GM12878 (cell line): ENCODE measurements around the gene RHEX. TPM values are rescaled to one million over a fixed set of nuclear protein-coding genes. Genes with fewer than 3 reads are reported as not detected.
A peak's percentile ranks its signal among the peaks of the same experiment; 100 is the strongest.

Experiments used
- CBX5 ChIP-seq: sonication (generic); IDR thresholded peaks from 2 replicates; pipeline ENCODE4 v1.6.1; 2016; ENCODE audit warnings: low read depth, moderate library complexity, mild to moderate bottlenecking, inconsistent platforms
- EED ChIP-seq: sonication (generic); IDR thresholded peaks from 2 replicates; pipeline ENCODE4 v1.6.1; 2016; ENCODE audit warnings: antibody characterized with exemption, low read depth
- EGR1 ChIP-seq, 2 experiments: IDR thresholded peaks; 1 replicate in 1 of 2; 2 replicates in 1 of 2; pipeline ENCODE4 v1.6.1; 2011 to 2012; ENCODE audit warnings: low read depth in 2 of 2, low read length in 2 of 2, borderline replicate concordance in 1 of 2, mild to moderate bottlenecking in 1 of 2, moderate library complexity in 1 of 2
- NFYB ChIP-seq: IDR thresholded peaks from 2 replicates; pipeline ENCODE4 v1.6.1; 2011; ENCODE audit warnings: low read depth, mild to moderate bottlenecking, low read length, improper control_type of control experiment, moderate library complexity; ENCODE audit not compliant: insufficient read depth
- PAX5 ChIP-seq: IDR thresholded peaks from 2 replicates; pipeline ENCODE4 v1.6.1; 2011; ENCODE audit warnings: low read depth, low read length, borderline replicate concordance
- POU2F2 ChIP-seq: IDR thresholded peaks from 3 replicates; pipeline ENCODE4 v1.6.1; 2011; ENCODE audit warnings: low read depth, mild to moderate bottlenecking, low read length, borderline replicate concordance
- RCOR1 ChIP-seq: conservative IDR thresholded peaks from 2 replicates; pipeline ENCODE4 v1.6.1; 2012; ENCODE audit warnings: low read depth, low read length, improper control_type of control experiment
- RELA ChIP-seq: fragments of 450-650 bp; IDR thresholded peaks from 2 replicates; pipeline ENCODE4 v1.8.0; 2014; ENCODE audit warnings: borderline replicate concordance; ENCODE audit not compliant: partially characterized antibody
- SRF ChIP-seq, 2 experiments: IDR thresholded peaks; 2 replicates each; pipeline ENCODE4 v1.6.1; 2011; ENCODE audit warnings: low read depth in 2 of 2, low read length in 2 of 2, mild to moderate bottlenecking in 1 of 2, moderate library complexity in 1 of 2
- ZBED1 ChIP-seq: IDR thresholded peaks from 2 replicates; pipeline ENCODE4 v1.6.1; 2016; ENCODE audit warnings: borderline replicate concordance
- ZNF384 ChIP-seq: IDR thresholded peaks from 2 replicates; pipeline ENCODE4 v1.6.1; 2012; ENCODE audit warnings: low read depth, mild to moderate bottlenecking, low read length, improper control_type of control experiment, borderline replicate concordance
- polyA plus RNA-seq, 11 experiments: library from polyadenylated mRNA; depleted of rRNA in 4 of 11; unstranded in 6 of 11; stranded (reverse) in 5 of 11; fragments of >200 nt; fragmentation: Nextera tagmentation in 4 of 11; fragmentation: Illumina TruSeq in 1 of 11; extraction: Ambion mirVana in 4 of 11; extraction: Trizol in 1 of 11; gene quantifications; 1 replicate in 1 of 11; 2 replicates in 10 of 11; pipeline versions ENCODE4 v1.2.1 to v1.2.3, GENCODE V29; 2011 to 2016; ENCODE audit warnings: inconsistent platforms in 2 of 11, missing spikeins in 2 of 11, low read depth in 1 of 11
- total RNA-seq, 4 experiments: library from RNA; depleted of rRNA in 3 of 4; stranded (reverse); fragments of >200 nt in 3 of 4; fragmentation: Illumina TruSeq in 1 of 4; extraction: Trizol in 1 of 4; gene quantifications; 2 replicates each; pipeline versions ENCODE4 v1.2.1 to v1.2.3, GENCODE V29; 2013 to 2021
- TF ChIP-seq, protein P1 (sequence below): IDR thresholded peaks from 2 replicates; pipeline ENCODE4 v1.6.1; 2012; ENCODE audit warnings: improper control_type of control experiment, low read depth, low read length; ENCODE audit not compliant: insufficient replicate concordance
- TF ChIP-seq, protein P2 (sequence below): IDR thresholded peaks from 2 replicates; pipeline ENCODE4 v1.6.1; 2011; ENCODE audit warnings: low read depth, low read length, improper control_type of control experiment, borderline replicate concordance
- TF ChIP-seq, protein P3 (sequence below): fragments of 450-650 bp; IDR thresholded peaks from 2 replicates; pipeline ENCODE4 v1.6.1; 2017; ENCODE audit warnings: mild to moderate bottlenecking
- TF ChIP-seq, protein P4 (sequence below): fragments of 450-650 bp; IDR thresholded peaks from 2 replicates; pipeline ENCODE4 v1.6.1; 2017; ENCODE audit warnings: antibody characterized with exemption, mild to moderate bottlenecking, moderate library complexity

Gene RHEX
- total and polyA plus RNA-seq, 10 of the 15 experiments (the other 5 are each of a cell fraction or from before 2014, with no cell fraction given): 2.4 to 11.4 (median 5.7) TPM

DNA sequence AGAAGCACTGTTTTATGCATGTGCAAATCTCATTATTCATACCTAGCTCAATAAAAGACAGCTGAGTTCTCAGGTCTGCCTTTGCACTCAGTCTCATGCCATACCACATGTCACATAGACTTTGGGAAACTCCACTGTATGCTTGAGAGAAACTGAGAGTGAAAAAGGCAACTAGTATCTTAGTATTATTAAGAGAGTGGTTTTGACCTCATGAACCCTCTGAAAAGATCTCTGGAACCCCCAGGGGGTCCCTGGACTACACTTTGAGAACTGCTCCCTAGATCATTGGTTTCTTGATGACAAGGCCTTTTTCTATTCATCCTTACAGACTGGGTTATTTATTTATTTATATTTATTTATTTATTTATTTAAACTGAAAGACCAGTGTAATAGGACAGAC lies 3.7 kb upstream of the RHEX start (continued):
- TF ChIP-seq RELA (peak; percentile 29), NFYB (no peak), PAX5 (peak; percentile 83), POU2F2 (peak; percentile 67; the same call in 2 of the 3 replicates), CBX5 (no peak), SRF (IDR thresholded peaks at IDR 0.05; ENCODE audit: low read depth in 2 of 2, low read length in 2 of 2) (no peak), EED (peak; percentile 82), EGR1 (IDR thresholded peaks at IDR 0.05; ENCODE audit: borderline replicate concordance in 1 of 2, low read depth in 2 of 2, low read length in 2 of 2) (no peak), ZBED1 (peak; percentile 80), ZNF384 (no peak), RCOR1 (0 out of 2 replicates have a peak, but pooled peaks have one; percentile 33)
- TF ChIP-seq, protein P1, sequence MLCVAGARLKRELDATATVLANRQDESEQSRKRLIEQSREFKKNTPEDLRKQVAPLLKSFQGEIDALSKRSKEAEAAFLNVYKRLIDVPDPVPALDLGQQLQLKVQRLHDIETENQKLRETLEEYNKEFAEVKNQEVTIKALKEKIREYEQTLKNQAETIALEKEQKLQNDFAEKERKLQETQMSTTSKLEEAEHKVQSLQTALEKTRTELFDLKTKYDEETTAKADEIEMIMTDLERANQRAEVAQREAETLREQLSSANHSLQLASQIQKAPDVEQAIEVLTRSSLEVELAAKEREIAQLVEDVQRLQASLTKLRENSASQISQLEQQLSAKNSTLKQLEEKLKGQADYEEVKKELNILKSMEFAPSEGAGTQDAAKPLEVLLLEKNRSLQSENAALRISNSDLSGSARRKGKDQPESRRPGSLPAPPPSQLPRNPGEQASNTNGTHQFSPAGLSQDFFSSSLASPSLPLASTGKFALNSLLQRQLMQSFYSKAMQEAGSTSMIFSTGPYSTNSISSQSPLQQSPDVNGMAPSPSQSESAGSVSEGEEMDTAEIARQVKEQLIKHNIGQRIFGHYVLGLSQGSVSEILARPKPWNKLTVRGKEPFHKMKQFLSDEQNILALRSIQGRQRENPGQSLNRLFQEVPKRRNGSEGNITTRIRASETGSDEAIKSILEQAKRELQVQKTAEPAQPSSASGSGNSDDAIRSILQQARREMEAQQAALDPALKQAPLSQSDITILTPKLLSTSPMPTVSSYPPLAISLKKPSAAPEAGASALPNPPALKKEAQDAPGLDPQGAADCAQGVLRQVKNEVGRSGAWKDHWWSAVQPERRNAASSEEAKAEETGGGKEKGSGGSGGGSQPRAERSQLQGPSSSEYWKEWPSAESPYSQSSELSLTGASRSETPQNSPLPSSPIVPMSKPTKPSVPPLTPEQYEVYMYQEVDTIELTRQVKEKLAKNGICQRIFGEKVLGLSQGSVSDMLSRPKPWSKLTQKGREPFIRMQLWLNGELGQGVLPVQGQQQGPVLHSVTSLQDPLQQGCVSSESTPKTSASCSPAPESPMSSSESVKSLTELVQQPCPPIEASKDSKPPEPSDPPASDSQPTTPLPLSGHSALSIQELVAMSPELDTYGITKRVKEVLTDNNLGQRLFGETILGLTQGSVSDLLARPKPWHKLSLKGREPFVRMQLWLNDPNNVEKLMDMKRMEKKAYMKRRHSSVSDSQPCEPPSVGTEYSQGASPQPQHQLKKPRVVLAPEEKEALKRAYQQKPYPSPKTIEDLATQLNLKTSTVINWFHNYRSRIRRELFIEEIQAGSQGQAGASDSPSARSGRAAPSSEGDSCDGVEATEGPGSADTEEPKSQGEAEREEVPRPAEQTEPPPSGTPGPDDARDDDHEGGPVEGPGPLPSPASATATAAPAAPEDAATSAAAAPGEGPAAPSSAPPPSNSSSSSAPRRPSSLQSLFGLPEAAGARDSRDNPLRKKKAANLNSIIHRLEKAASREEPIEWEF: peak; percentile 72
- TF ChIP-seq, protein P2, sequence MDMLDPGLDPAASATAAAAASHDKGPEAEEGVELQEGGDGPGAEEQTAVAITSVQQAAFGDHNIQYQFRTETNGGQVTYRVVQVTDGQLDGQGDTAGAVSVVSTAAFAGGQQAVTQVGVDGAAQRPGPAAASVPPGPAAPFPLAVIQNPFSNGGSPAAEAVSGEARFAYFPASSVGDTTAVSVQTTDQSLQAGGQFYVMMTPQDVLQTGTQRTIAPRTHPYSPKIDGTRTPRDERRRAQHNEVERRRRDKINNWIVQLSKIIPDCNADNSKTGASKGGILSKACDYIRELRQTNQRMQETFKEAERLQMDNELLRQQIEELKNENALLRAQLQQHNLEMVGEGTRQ: no peak
- TF ChIP-seq, protein P3, sequence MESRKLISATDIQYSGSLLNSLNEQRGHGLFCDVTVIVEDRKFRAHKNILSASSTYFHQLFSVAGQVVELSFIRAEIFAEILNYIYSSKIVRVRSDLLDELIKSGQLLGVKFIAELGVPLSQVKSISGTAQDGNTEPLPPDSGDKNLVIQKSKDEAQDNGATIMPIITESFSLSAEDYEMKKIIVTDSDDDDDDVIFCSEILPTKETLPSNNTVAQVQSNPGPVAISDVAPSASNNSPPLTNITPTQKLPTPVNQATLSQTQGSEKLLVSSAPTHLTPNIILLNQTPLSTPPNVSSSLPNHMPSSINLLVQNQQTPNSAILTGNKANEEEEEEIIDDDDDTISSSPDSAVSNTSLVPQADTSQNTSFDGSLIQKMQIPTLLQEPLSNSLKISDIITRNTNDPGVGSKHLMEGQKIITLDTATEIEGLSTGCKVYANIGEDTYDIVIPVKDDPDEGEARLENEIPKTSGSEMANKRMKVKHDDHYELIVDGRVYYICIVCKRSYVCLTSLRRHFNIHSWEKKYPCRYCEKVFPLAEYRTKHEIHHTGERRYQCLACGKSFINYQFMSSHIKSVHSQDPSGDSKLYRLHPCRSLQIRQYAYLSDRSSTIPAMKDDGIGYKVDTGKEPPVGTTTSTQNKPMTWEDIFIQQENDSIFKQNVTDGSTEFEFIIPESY: no peak
- TF ChIP-seq, protein P4, sequence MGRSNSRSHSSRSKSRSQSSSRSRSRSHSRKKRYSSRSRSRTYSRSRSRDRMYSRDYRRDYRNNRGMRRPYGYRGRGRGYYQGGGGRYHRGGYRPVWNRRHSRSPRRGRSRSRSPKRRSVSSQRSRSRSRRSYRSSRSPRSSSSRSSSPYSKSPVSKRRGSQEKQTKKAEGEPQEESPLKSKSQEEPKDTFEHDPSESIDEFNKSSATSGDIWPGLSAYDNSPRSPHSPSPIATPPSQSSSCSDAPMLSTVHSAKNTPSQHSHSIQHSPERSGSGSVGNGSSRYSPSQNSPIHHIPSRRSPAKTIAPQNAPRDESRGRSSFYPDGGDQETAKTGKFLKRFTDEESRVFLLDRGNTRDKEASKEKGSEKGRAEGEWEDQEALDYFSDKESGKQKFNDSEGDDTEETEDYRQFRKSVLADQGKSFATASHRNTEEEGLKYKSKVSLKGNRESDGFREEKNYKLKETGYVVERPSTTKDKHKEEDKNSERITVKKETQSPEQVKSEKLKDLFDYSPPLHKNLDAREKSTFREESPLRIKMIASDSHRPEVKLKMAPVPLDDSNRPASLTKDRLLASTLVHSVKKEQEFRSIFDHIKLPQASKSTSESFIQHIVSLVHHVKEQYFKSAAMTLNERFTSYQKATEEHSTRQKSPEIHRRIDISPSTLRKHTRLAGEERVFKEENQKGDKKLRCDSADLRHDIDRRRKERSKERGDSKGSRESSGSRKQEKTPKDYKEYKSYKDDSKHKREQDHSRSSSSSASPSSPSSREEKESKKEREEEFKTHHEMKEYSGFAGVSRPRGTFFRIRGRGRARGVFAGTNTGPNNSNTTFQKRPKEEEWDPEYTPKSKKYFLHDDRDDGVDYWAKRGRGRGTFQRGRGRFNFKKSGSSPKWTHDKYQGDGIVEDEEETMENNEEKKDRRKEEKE: no peak
